CD14-positive monocyte (primary cell): ENCODE results near the gene WNT7B. TPM values are rescaled to one million over a fixed set of nuclear protein-coding genes. Genes with fewer than 3 reads are reported as not detected.

Source experiments
- DNase-seq, 3 donors: peaks; one replicate each; pipeline ENCODE4 v3.0.0-alpha.2; 2011 to 2022
- H2AFZ ChIP-seq: 2 replicates; pipeline ENCODE4 v1.6.0; 2012; ENCODE audit warnings: mild to moderate bottlenecking, low read depth, low read length, inconsistent platforms; ENCODE audit not compliant: insufficient read depth, poor library complexity, severe bottlenecking
- H3K27ac ChIP-seq, 2 donors: 1 replicate in 1 of 2; 2 replicates in 1 of 2; pipeline ENCODE4 v1.5.1; 2012 to 2013; ENCODE audit warnings: low read length in 2 of 2, control low read depth in 1 of 2, inconsistent platforms in 1 of 2, low read depth in 1 of 2, mild to moderate bottlenecking in 1 of 2
- H3K27me3 ChIP-seq, 2 donors: one replicate each; pipeline versions ENCODE4 v1.6.0 to v1.6.1; 2011 to 2013; ENCODE audit warnings: low read length in 2 of 2; ENCODE audit not compliant: control insufficient read depth in 2 of 2, insufficient read depth in 2 of 2
- H3K36me3 ChIP-seq, 2 donors: replicated peaks in 1 of 2; 1 replicate in 1 of 2; 2 replicates in 1 of 2; pipeline versions ENCODE4 v1.5.1 to v1.6.1; 2012 to 2013; ENCODE audit warnings: low read length in 2 of 2, control low read depth in 1 of 2, inconsistent platforms in 1 of 2, mild to moderate bottlenecking in 1 of 2; ENCODE audit not compliant: insufficient read depth in 2 of 2, control insufficient read depth in 1 of 2
- H3K4me1 ChIP-seq, 2 donors: 1 replicate in 1 of 2; 2 replicates in 1 of 2; pipeline versions ENCODE4 v1.5.1 to v1.6.1; 2012 to 2013; ENCODE audit warnings: low read length in 2 of 2, control low read depth in 1 of 2, inconsistent platforms in 1 of 2, mild to moderate bottlenecking in 1 of 2, moderate library complexity in 1 of 2; ENCODE audit not compliant: insufficient read depth in 2 of 2, control insufficient read depth in 1 of 2
- H3K4me2 ChIP-seq: replicated peaks from 2 replicates; pipeline ENCODE3; 2012; ENCODE audit warnings: low read length, moderate library complexity, mild to moderate bottlenecking; ENCODE audit not compliant: poor library complexity, severe bottlenecking; ENCODE audit errors: extremely low read depth
- H3K4me3 ChIP-seq, 3 experiments: fragments of 200-600 bp in 1 of 3; sonication (generic) in 1 of 3; replicated peaks in 1 of 3; 1 replicate in 2 of 3; 2 replicates in 1 of 3; pipeline ENCODE4 v1.5.1; 2011 to 2013; ENCODE audit warnings: low read length in 3 of 3, mild to moderate bottlenecking in 3 of 3, control low read depth in 2 of 3, low read depth in 2 of 3, inconsistent platforms in 1 of 3, moderate library complexity in 1 of 3
- H3K79me2 ChIP-seq: 2 replicates; pipeline ENCODE4 v1.6.0; 2012; ENCODE audit warnings: mild to moderate bottlenecking, control low read depth, inconsistent platforms, low read length, moderate library complexity; ENCODE audit not compliant: insufficient read depth
- H3K9ac ChIP-seq: 2 replicates; pipeline ENCODE4 v1.6.0; 2017; ENCODE audit warnings: low read length, mild to moderate bottlenecking; ENCODE audit not compliant: insufficient read depth, poor library complexity, severe bottlenecking
- H3K9me3 ChIP-seq, 2 donors: replicated peaks in 1 of 2; 1 replicate in 1 of 2; 2 replicates in 1 of 2; pipeline versions ENCODE4 v1.5.1 to v1.6.1; 2012 to 2013; ENCODE audit warnings: low read length in 2 of 2, control low read depth in 1 of 2; ENCODE audit not compliant: control insufficient read depth in 1 of 2, insufficient read depth in 1 of 2
- H4K20me1 ChIP-seq: 2 replicates; pipeline ENCODE4 v1.6.0; 2012; ENCODE audit warnings: mild to moderate bottlenecking, low read length, control low read depth, moderate library complexity; ENCODE audit not compliant: insufficient read depth
- H3K27ac Mint-ChIP-seq, 7 donors: one replicate each; pipeline ENCODE4 v1.8.0; 2020; ENCODE audit warnings: mild to moderate bottlenecking in 7 of 7, mixed read lengths in 7 of 7, moderate library complexity in 6 of 7, inconsistent platforms in 2 of 7
- H3K27me3 Mint-ChIP-seq, 3 donors: one replicate each; pipeline ENCODE4 v1.8.0; 2021 to 2022; ENCODE audit warnings: low read depth in 3 of 3, mild to moderate bottlenecking in 3 of 3, mixed read lengths in 3 of 3, moderate library complexity in 3 of 3, inconsistent platforms in 1 of 3
- H3K36me3 Mint-ChIP-seq, 2 donors: one replicate each; pipeline ENCODE4 v1.8.0; 2020; ENCODE audit warnings: mixed read lengths in 2 of 2, inconsistent platforms in 1 of 2, mild to moderate bottlenecking in 1 of 2
- H3K4me1 Mint-ChIP-seq: one replicate; pipeline ENCODE4 v1.8.0; 2020; ENCODE audit warnings: mild to moderate bottlenecking, mixed read lengths
- H3K4me3 Mint-ChIP-seq, 2 donors: one replicate each; pipeline ENCODE4 v1.8.0; 2020; ENCODE audit warnings: mild to moderate bottlenecking in 2 of 2, mixed read lengths in 2 of 2, moderate library complexity in 1 of 2
- H3K9me3 Mint-ChIP-seq, 7 donors: one replicate each; pipeline ENCODE4 v1.8.0; 2020 to 2022; ENCODE audit warnings: mixed read lengths in 7 of 7, mild to moderate bottlenecking in 6 of 7, moderate library complexity in 6 of 7, inconsistent platforms in 2 of 7
- WGBS: methylation state at CpG from one replicate; pipeline ENCODE4 v1.1.5; 2013; ENCODE audit warnings: missing lambda C conversion rate; ENCODE audit not compliant: insufficient coverage; 5-methylcytosine and 5-hydroxymethylcytosine counted together
- intact Hi-C, 2 donors: fragments of 100-400 bp; cut with micrococcal nuclease; formaldehyde crosslinking; loops; one replicate each; pipeline versions ENCODE4 v1.15.0 to v1.15.1; 2023
- polyA plus RNA-seq, 3 donors: library from polyadenylated mRNA; depleted of rRNA in 1 of 3; unstranded in 2 of 3; stranded (reverse) in 1 of 3; fragments of 300-500 nt in 2 of 3; fragments of >200 nt in 1 of 3; fragmentation: Illumina TruSeq in 2 of 3; gene quantifications; 1 replicate in 2 of 3; 2 replicates in 1 of 3; pipeline ENCODE4 v1.2.3, GENCODE V29; 2012 to 2021
- TF ChIP-seq, protein P1 (sequence below): fragments of 200-600 bp; IDR thresholded peaks from one replicate; pipeline ENCODE4 v1.8.0; 2022; ENCODE audit warnings: antibody characterized with exemption, mild to moderate bottlenecking

WNT7B gene
- polyA plus RNA-seq, 3 donors, result not detected

DNA sequence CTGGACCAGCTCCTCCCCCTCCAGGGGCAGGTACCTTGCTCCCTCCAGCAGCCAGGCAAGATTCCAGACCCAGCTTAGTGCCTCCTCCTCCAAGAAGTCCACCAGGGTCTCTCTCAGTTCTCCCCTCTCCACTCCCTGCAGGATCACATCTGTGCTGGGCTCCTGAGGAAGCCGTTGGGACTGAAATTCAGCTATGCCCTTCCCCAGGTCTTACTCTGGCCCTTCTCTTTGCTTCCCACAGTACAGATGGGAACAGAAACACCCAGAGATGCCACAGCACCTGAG, 14.6 kb downstream of the WNT7B start:
- Mint-ChIP-seq H3K4me3 (no peak overlapping the region), H3K36me3 (no peaks in the 10 kb centered on the region), H3K9me3 (no peaks in the 10 kb centered on the region), H3K27me3 (peaks cover 7 to 30% (median 12%) of the 10 kb centered on the region in 3 donors), H3K4me1 (no peaks in the 10 kb centered on the region), H3K27ac (no peak overlapping the region)
- Histone ChIP-seq H3K9ac (no peak overlapping the region), H3K4me3 (no peak overlapping the region), H3K27me3 (peaks cover 0 to 9% of the 10 kb centered on the region in 2 donors), H3K9me3 (no peaks in the 10 kb centered on the region), H3K4me1 (no peaks in the 10 kb centered on the region), H3K79me2 (no peaks in the 10 kb centered on the region), H3K36me3 (no peaks in the 10 kb centered on the region), H3K4me2 (no peak overlapping the region), H2AFZ (no peak overlapping the region), H4K20me1 (no peaks in the 10 kb centered on the region), H3K27ac (no peak overlapping the region)
- TF ChIP-seq, protein P1, sequence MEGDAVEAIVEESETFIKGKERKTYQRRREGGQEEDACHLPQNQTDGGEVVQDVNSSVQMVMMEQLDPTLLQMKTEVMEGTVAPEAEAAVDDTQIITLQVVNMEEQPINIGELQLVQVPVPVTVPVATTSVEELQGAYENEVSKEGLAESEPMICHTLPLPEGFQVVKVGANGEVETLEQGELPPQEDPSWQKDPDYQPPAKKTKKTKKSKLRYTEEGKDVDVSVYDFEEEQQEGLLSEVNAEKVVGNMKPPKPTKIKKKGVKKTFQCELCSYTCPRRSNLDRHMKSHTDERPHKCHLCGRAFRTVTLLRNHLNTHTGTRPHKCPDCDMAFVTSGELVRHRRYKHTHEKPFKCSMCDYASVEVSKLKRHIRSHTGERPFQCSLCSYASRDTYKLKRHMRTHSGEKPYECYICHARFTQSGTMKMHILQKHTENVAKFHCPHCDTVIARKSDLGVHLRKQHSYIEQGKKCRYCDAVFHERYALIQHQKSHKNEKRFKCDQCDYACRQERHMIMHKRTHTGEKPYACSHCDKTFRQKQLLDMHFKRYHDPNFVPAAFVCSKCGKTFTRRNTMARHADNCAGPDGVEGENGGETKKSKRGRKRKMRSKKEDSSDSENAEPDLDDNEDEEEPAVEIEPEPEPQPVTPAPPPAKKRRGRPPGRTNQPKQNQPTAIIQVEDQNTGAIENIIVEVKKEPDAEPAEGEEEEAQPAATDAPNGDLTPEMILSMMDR, result no peak
- 80% methylated on average over 1 of the region's 1 CpG for WGBS
- DNase-seq, result no peak
- intact Hi-C loops, result no loop called here

DNA sequence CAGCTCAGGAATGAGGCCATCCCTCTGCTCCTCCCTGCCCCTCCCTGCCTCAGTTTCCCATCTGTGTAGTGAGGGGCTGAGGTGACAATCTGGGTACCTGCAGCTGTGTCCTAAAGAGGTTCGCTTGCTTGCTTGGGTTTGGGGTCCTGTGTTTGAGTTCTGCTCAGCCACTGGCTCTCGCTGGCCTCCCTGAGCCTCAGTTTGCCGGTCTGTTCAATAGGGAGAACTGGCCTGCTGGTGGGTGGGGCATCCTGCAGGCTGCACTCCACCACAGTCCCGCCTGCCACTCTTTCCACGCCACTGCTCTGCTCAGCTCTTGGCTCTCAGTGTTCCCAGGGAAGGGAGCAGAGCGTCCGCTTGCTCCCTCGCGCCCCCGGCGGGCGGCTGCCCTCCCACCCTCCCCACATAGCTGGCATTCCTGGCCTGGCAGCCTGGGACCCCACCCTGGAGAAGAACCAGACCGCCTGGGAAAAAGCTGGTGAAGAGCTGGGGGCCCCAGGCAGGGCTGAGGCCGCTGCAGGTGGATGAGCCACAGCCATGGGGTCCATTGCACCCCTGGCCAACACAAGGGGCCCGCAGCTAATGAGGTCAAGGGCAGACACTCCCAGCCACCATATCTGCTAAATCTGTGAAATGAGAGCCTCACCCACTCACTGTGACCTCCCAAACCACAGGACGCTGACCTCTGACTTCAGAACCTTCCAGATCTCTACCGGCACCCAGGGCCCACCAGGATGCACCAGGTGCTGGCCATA, 15.1 kb downstream of the WNT7B start:
- peaks cover 0 to 6% of the 10 kb centered on the region in 2 donors for H3K27me3 ChIP-seq
- H3K4me2 ChIP-seq, result no peak overlapping the region
- Mint-ChIP-seq H3K9me3 (no peaks in the 10 kb centered on the region), H3K4me1 (no peaks in the 10 kb centered on the region), H3K27me3 (peaks cover 5 to 25% (median 12%) of the 10 kb centered on the region in 3 donors), H3K36me3 (no peaks in the 10 kb centered on the region), H3K4me3 (no peak overlapping the region), H3K27ac (no peak overlapping the region)
- H3K4me3 ChIP-seq, result no peak overlapping the region
- no peaks in the 10 kb centered on the region for H4K20me1 ChIP-seq
- 82% methylated on average over 7 of the region's 17 CpGs for WGBS
- no peaks in the 10 kb centered on the region for H3K9me3 ChIP-seq
- no peaks in the 10 kb centered on the region for H3K36me3 ChIP-seq
- no peak overlapping the region for H3K9ac ChIP-seq
- no peak for DNase-seq
- no peaks in the 10 kb centered on the region for H3K4me1 ChIP-seq
- intact Hi-C loops, result no loop called here
- no peak overlapping the region for H2AFZ ChIP-seq
- H3K79me2 ChIP-seq, result no peaks in the 10 kb centered on the region
- TF ChIP-seq, protein P1, result no peak
- no peak overlapping the region for H3K27ac ChIP-seq
